Thyroid gland (tissue), 4 donors: ENCODE measurements around the gene CCR8. TPM values are rescaled to one million over a fixed set of nuclear protein-coding genes. Genes with fewer than 3 reads are reported as not detected.
"Not testable (repeated sequence)": the region's sequence is repeated elsewhere in the genome, so short reads cannot be mapped to it uniquely, and the experiment has no call there.

Experiments
- DNase-seq, 2 donors: peaks; one replicate each; pipeline ENCODE4 v3.0.0-alpha.2; 2019
- H3K27ac ChIP-seq, 3 donors: fragments of 200-600 bp; sonication (generic); 1 replicate in 2 of 3; 2 replicates in 1 of 3; pipeline ENCODE4 v1.5.1; 2016 to 2019; ENCODE audit warnings: mild to moderate bottlenecking in 1 of 3, moderate library complexity in 1 of 3
- H3K27me3 ChIP-seq: fragments of 200-600 bp; sonication (generic); one replicate; pipeline ENCODE4 v1.5.1; 2019
- H3K36me3 ChIP-seq, 2 donors: fragments of 200-600 bp; sonication (generic); one replicate each; pipeline ENCODE4 v1.5.1; 2016 to 2019
- H3K4me1 ChIP-seq, 2 donors: fragments of 200-600 bp; sonication (generic); one replicate each; pipeline ENCODE4 v1.5.1; 2017 to 2019
- H3K4me3 ChIP-seq, 3 donors: fragments of 200-600 bp; sonication (generic); replicated peaks in 1 of 3; 1 replicate in 2 of 3; 2 replicates in 1 of 3; pipeline ENCODE4 v1.5.1; 2016; ENCODE audit warnings: mild to moderate bottlenecking in 1 of 3
- H3K9me3 ChIP-seq: fragments of 200-600 bp; sonication (generic); one replicate; pipeline ENCODE4 v1.5.1; 2017
- POLR2A ChIP-seq, 2 donors: fragments of 450-650 bp; IDR thresholded peaks; one replicate each; pipeline ENCODE4 v1.6.1; 2017; ENCODE audit warnings: antibody characterized with exemption in 2 of 2, mild to moderate bottlenecking in 2 of 2, moderate library complexity in 1 of 2
- WGBS, 2 donors: methylation state at CpG; one replicate each; pipeline ENCODE4 v1.1.5; 2017; 5-methylcytosine and 5-hydroxymethylcytosine counted together
- intact Hi-C: fragments of 100-400 bp; cut with DNase I; formaldehyde crosslinking; loops from one replicate; pipeline ENCODE4 v1.15.1; 2023
- total RNA-seq, 4 donors: library from RNA; depleted of rRNA; stranded (reverse); fragments of >200 nt; gene quantifications; one replicate each; pipeline ENCODE4 v1.2.3, GENCODE V29; 2016
- TF ChIP-seq, protein P1 (sequence below), 6 experiments: fragments of 200-600 bp in 3 of 6; fragments of 450-650 bp in 3 of 6; sonication (generic) in 3 of 6; IDR thresholded peaks; one replicate each; pipeline ENCODE4 v1.5.1; 2016 to 2019; ENCODE audit warnings: antibody characterized with exemption in 6 of 6, mild to moderate bottlenecking in 2 of 6, inconsistent platforms in 1 of 6, moderate library complexity in 1 of 6

Gene CCR8
- total RNA-seq, 4 donors from 2014 or later = not detected

GRCh38 chr3:39347586-39347876, 18.0 kb downstream of the CCR8 start:
- no peak for DNase-seq
- no peak for TF ChIP-seq POLR2A (IDR thresholded peaks at IDR 0.05)
- TF ChIP-seq, protein P1, sequence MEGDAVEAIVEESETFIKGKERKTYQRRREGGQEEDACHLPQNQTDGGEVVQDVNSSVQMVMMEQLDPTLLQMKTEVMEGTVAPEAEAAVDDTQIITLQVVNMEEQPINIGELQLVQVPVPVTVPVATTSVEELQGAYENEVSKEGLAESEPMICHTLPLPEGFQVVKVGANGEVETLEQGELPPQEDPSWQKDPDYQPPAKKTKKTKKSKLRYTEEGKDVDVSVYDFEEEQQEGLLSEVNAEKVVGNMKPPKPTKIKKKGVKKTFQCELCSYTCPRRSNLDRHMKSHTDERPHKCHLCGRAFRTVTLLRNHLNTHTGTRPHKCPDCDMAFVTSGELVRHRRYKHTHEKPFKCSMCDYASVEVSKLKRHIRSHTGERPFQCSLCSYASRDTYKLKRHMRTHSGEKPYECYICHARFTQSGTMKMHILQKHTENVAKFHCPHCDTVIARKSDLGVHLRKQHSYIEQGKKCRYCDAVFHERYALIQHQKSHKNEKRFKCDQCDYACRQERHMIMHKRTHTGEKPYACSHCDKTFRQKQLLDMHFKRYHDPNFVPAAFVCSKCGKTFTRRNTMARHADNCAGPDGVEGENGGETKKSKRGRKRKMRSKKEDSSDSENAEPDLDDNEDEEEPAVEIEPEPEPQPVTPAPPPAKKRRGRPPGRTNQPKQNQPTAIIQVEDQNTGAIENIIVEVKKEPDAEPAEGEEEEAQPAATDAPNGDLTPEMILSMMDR (IDR thresholded peaks at IDR 0.05) = no peak
- Histone ChIP-seq H3K4me3 (no peak overlapping the region), H3K36me3 (no peaks in the 10 kb centered on the region), H3K27ac (no peak overlapping the region), H3K9me3 (no peaks in the 10 kb centered on the region), H3K27me3 (no peaks in the 10 kb centered on the region), H3K4me1 (no peaks in the 10 kb centered on the region)
- intact Hi-C loops = no loop called here
- WGBS, 2 donors = 51 to 63% methylated on average over 3 of the region's 3 CpGs

DNA sequence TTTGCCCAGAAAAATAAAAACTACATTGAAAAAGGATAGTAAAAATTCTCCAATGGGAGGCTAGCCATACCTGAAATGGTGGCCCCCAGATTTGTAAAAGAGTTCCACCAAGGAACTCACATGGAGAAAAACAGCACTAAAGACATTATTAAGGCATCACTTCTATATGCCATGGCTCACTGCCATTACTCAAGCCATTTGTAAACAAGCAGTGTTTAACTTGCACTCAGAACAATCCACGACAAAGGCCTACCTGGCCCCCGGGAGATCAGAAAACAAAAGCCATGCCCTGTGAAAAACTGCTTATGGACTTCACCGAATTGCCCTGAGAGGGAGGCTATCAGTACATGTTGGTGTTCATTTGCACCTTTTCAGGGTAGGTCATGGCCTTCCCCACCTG, 19.6 kb downstream of the CCR8 start:
- WGBS, 2 donors = 47 to 76% methylated on average over 3 of the region's 3 CpGs
- intact Hi-C loops = no loop called here
- Histone ChIP-seq H3K4me1 (no peaks in the 10 kb centered on the region), H3K36me3 (no peaks in the 10 kb centered on the region), H3K27me3 (no peaks in the 10 kb centered on the region), H3K9me3 (no peaks in the 10 kb centered on the region), H3K27ac (no peak overlapping the region), H3K4me3 (no peak overlapping the region)
- TF ChIP-seq POLR2A (IDR thresholded peaks at IDR 0.05) = no peak
- TF ChIP-seq, protein P1 (IDR thresholded peaks at IDR 0.05) = no peak
- no peak for DNase-seq

GRCh38 chr3:39350714-39351113, 21.2 kb downstream of the CCR8 start:
- H3K4me1 ChIP-seq = no peaks in the 10 kb centered on the region
- WGBS, 2 donors = 84 to 92% methylated on average over 5 of the region's 5 CpGs
- H3K36me3 ChIP-seq = no peaks in the 10 kb centered on the region
- no peak overlapping the region for H3K4me3 ChIP-seq
- H3K27me3 ChIP-seq = no peaks in the 10 kb centered on the region
- no peak overlapping the region for H3K27ac ChIP-seq
- no peaks in the 10 kb centered on the region for H3K9me3 ChIP-seq
- no peak for TF ChIP-seq POLR2A (IDR thresholded peaks at IDR 0.05)
- TF ChIP-seq, protein P1 (IDR thresholded peaks at IDR 0.05) = no peak
- intact Hi-C loops = no loop called here
- DNase-seq = no peak

GRCh38 chr3:39351134-39351533, 21.6 kb downstream of the CCR8 start:
- intact Hi-C loops = not testable (repeated sequence)
- WGBS, 2 donors = 85 to 88% methylated on average over 2 of the region's 2 CpGs

GRCh38 chr3:39353168-39353927, 23.8 kb downstream of the CCR8 start:
- H3K4me1 ChIP-seq, H3K4me3 ChIP-seq, H3K27me3 ChIP-seq, H3K9me3 ChIP-seq, DNase-seq, H3K27ac ChIP-seq, intact Hi-C loops, H3K36me3 ChIP-seq: not testable (repeated sequence)
- 76 to 92% methylated on average over 3 of the region's 3 CpGs for WGBS, 2 donors

More at GRCh38 chr3:39351134-39351533, 21.6 kb downstream of the CCR8 start:
- not testable (repeated sequence) for H3K36me3 ChIP-seq, DNase-seq, H3K4me3 ChIP-seq, H3K4me1 ChIP-seq, H3K9me3 ChIP-seq, H3K27ac ChIP-seq, H3K27me3 ChIP-seq

DNA sequence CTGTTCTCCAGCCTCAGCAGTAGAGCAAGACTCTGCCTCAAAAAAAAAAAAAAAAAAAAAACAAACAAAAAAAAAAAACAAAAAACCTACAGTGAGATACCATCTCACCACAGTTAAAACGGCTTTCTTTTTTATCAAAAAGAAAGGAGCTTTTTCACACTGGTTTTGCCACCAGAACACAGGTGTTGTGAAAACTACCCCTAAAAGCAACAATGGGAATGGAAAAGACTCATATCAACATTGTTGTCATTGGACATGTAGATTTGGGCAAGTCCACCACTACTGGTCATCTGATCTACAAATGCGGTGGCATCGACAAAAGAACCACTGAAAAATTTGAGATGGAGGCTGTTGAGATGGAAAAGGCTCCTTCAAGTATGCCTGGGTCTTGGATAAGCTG, 28.8 kb downstream of the CCR8 start:
- 94% methylated on average over 3 of the region's 3 CpGs for WGBS, 2 donors
- no peaks in the 10 kb centered on the region for H3K36me3 ChIP-seq

More for the DNA sequence above, 28.8 kb downstream of the CCR8 start:
- TF ChIP-seq POLR2A (IDR thresholded peaks at IDR 0.05) = no peak
- TF ChIP-seq, protein P1 (IDR thresholded peaks at IDR 0.05) = no peak
- Histone ChIP-seq H3K9me3 (no peaks in the 10 kb centered on the region), H3K4me1 (peaks cover 12 to 15% of the 10 kb centered on the region in 2 donors), H3K4me3 (no peak overlapping the region), H3K27me3 (no peaks in the 10 kb centered on the region), H3K27ac (no peak overlapping the region)
- DNase-seq = no peak
- intact Hi-C loops = no loop called here
